Right atrium auricular region (tissue), 2 donors: ENCODE measurements around the gene GALNT10. TPM values are rescaled to one million over a fixed set of nuclear protein-coding genes. Genes with fewer than 3 reads are reported as not detected.

ENCODE experiments used
- DNase-seq: peaks from one replicate; pipeline ENCODE4 v3.0.0-alpha.2; 2019; ENCODE audit warnings: low spot score
- H3K27ac ChIP-seq, 2 donors: fragments of 200-600 bp; sonication (generic); 1 replicate in 1 of 2; 2 replicates in 1 of 2; pipeline ENCODE4 v1.5.1; 2016 to 2019
- H3K27me3 ChIP-seq, 2 donors: fragments of 200-600 bp; sonication (generic); one replicate each; pipeline versions ENCODE4 v1.5.1 to v1.6.0; 2017 to 2019
- H3K36me3 ChIP-seq: fragments of 200-600 bp; sonication (generic); one replicate; pipeline ENCODE4 v1.5.1; 2016
- H3K4me1 ChIP-seq, 2 donors: fragments of 200-600 bp; sonication (generic); one replicate each; pipeline versions ENCODE4 v1.5.1 to v1.6.0; 2017 to 2019
- H3K4me3 ChIP-seq, 2 donors: fragments of 200-600 bp; sonication (generic); 1 replicate in 1 of 2; 2 replicates in 1 of 2; pipeline ENCODE4 v1.5.1; 2017 to 2019; ENCODE audit warnings: mild to moderate bottlenecking in 1 of 2, moderate library complexity in 1 of 2
- H3K9me3 ChIP-seq, 2 donors: fragments of 200-600 bp; sonication (generic); one replicate each; pipeline ENCODE4 v1.5.1; 2019
- CTCF ChIP-seq, 2 donors: fragments of 200-600 bp; sonication (generic); IDR thresholded peaks; one replicate each; pipeline ENCODE4 v1.5.1; 2019; ENCODE audit warnings: antibody characterized with exemption in 2 of 2
- total RNA-seq, 2 donors: library from RNA; depleted of rRNA; stranded (reverse); fragments of >200 nt; gene quantifications; one replicate each; pipeline ENCODE4 v1.1.0, GENCODE V29; 2016

The GALNT10 gene
- total RNA-seq, 2 donors from 2014 or later, result 13.2 to 18.4 TPM

DNA sequence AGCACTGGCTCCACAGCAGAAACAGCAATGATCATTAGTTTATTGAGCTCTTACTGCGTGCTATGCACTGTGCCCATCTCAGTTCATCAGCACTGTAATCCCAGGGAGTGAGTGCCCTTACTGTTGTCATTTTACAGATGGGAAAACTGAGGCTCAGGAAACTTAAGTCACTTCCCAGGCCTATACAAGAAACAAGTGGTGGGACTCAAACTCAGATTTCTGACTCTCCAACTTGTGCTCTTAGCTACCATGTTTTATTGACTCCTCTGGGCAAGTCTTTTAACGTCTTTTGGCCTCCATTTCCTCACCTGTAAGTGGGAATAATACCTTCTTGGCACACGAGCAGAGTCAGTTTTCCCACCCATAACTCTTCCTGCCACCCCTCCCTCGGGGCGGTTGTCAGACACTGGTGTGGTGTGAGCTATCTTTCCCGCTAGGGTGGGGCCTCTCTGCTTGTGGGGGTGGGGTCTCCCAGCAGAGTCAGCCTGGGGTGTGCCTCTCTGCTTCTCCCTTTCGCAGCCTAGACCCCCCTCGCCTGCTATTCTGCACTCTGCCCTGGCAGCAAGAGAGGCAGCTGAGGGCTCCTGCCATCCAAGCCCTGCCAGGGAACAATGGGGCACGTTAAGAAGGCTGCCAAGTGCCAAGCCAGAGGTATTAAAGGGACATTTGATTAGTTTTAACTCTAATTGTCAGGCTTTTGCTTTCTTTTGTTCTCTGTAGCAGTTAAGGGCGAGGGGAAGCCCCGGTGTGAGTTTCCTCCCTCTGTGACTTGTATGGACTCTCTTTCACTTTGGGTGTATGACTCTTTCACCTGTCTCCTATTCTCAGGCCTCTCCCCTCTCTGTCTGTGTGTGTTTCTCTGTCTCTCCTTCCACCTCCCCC, 12.1 kb downstream of the GALNT10 start:
- Histone ChIP-seq H3K4me1 (peaks cover 0 to 14% of the 10 kb centered on the region in 2 donors), H3K27me3 (no peaks in the 10 kb centered on the region), H3K36me3 (no peaks in the 10 kb centered on the region), H3K27ac (no peak overlapping the region), H3K9me3 (no peaks in the 10 kb centered on the region), H3K4me3 (no peak overlapping the region)
- TF ChIP-seq CTCF (IDR thresholded peaks at IDR 0.05), result no peak
- DNase-seq, result no peak

DNA sequence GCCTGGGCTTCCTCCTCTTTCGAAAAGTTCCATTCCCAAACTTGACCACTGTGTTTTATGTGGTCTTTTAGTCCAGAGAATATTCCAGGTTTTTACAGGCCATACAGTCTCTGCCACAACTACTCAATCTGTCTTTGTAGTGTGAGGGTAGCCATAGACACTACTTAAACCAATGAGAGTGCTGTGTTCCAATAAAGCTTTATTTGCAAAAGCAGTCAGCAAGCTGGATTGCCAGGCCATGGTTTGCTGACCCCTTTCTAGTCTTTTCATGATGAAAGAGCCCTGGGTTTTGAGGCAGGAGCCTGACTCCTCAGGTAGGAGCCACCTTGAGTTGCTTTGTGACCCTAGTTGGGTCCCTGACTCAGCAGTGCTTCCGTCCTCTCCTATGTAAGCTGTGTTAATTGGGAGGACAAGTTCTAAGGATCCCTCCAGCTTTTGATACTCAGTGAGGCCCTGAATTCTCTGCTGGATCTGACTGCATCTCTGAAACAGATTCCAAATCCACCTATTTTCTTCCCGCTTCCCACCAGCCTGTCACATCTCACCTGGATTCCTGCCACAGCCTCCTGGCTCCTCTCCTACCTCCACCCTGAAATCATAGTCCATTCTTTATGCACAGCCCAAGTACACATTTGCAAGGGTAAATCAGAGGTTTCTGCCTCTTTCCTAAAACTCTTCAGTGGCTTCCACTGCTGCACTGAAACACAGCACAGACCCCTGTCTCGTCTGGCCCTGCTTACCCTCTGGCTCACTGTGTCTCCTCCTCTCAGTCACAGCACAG, 13.5 kb downstream of the GALNT10 start:
- Histone ChIP-seq H3K36me3 (no peaks in the 10 kb centered on the region), H3K4me1 (peaks cover 0 to 7% of the 10 kb centered on the region in 2 donors), H3K27ac (no peak overlapping the region), H3K27me3 (no peaks in the 10 kb centered on the region), H3K4me3 (no peak overlapping the region), H3K9me3 (no peaks in the 10 kb centered on the region)
- TF ChIP-seq CTCF (IDR thresholded peaks at IDR 0.05), result no peak
- no peak for DNase-seq

DNA sequence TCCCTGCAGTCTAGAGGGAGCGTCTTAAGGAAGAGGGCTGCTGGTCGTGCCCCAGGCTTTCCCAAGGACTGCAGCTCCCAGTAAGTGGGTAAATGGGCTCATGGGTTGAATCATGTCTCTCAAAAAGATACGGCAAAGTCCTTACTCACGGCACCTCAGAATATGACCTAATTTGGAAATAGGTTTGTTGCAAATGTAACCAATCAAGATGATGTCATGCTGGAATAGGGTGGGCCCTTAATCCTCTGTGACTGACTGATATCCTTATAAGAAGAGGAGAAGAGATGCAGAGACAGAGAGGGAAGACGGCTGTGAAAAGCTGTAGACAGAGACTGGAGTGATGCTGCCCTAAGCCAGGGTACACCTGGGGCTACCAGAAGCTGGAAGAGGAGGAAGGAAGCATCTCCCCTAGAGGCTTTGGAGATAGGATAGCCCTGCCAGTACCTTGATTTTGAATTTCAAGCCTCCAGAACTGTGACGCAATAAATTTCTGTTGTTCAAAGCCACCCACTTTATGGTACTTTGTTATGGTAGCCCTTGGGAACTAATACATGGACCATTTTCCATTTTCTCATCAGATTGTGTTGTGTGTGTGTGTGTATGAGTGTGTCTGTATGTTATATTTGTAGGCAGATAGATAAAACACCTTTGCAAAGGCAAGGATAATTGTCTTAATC, 15.0 kb downstream of the GALNT10 start:
- H3K36me3 ChIP-seq, result no peaks in the 10 kb centered on the region
- no peaks in the 10 kb centered on the region for H3K27me3 ChIP-seq
- DNase-seq, result no peak
- no peak overlapping the region for H3K4me3 ChIP-seq
- no peaks in the 10 kb centered on the region for H3K9me3 ChIP-seq
- H3K4me1 ChIP-seq, result peaks cover 0 to 7% of the 10 kb centered on the region in 2 donors
- no peak overlapping the region for H3K27ac ChIP-seq
- no peak for TF ChIP-seq CTCF (IDR thresholded peaks at IDR 0.05)

- no peaks in the 10 kb centered on the region for H3K36me3 ChIP-seq
These were observed 15.8 kb downstream of the GALNT10 start for GRCh38 chr5:154206311-154206710.

More at GRCh38 chr5:154206311-154206710, 15.8 kb downstream of the GALNT10 start:
- Histone ChIP-seq H3K27me3 (no peaks in the 10 kb centered on the region), H3K4me3 (no peak overlapping the region), H3K27ac (no peak overlapping the region), H3K4me1 (peaks cover 0 to 7% of the 10 kb centered on the region in 2 donors), H3K9me3 (no peaks in the 10 kb centered on the region)
- DNase-seq, result no peak
- no peak for TF ChIP-seq CTCF (IDR thresholded peaks at IDR 0.05)
